DLD1 (cell line): ENCODE results near the gene TTK.

Experiments used
- in situ Hi-C: cut with HindIII; loops from 2 replicates; pipeline ENCODE4 v1.10.0; 2017; ENCODE audit warnings: low sequenced_read_pairs

TTK gene

GRCh38 chr6:80004173-80005072 lies at the start of gene TTK:
TSS of gene TTK (plus strand) at chr6:80004649. CDS start at chr6:80005844, 1,195 bp downstream.
- in situ Hi-C loops = no loop called here

GRCh38 chr6:79954849-79955248 lies 49.6 kb upstream of the TTK start:
- in situ Hi-C loops = no loop called here

GRCh38 chr6:79964607-79965081 lies 39.8 kb upstream of the TTK start:
- in situ Hi-C loops = no loop called here

- in situ Hi-C loops = no loop called here
These were observed 37.3 kb upstream of the TTK start for GRCh38 chr6:79967178-79967577.

GRCh38 chr6:79969784-79970183 lies 34.7 kb upstream of the TTK start:
- in situ Hi-C loops = no loop called here

GRCh38 chr6:79971193-79971592 lies 33.3 kb upstream of the TTK start:
- in situ Hi-C loops = no loop called here

- in situ Hi-C loops = no loop called here
These were observed 22.8 kb upstream of the TTK start for GRCh38 chr6:79981652-79982051.

GRCh38 chr6:79984261-79984660 lies 20.2 kb upstream of the TTK start:
- in situ Hi-C loops = no loop called here

- in situ Hi-C loops = no loop called here
These were observed 19.3 kb upstream of the TTK start for GRCh38 chr6:79985128-79985527.

GRCh38 chr6:79989641-79990040 lies 14.8 kb upstream of the TTK start:
- in situ Hi-C loops = no loop called here

- in situ Hi-C loops = no loop called here
These were observed 11.2 kb upstream of the TTK start for GRCh38 chr6:79993012-79993910.

- in situ Hi-C loops = no loop called here
These were observed 10.5 kb upstream of the TTK start for GRCh38 chr6:79993911-79994309.

GRCh38 chr6:79997728-79998127 lies 6.7 kb upstream of the TTK start:
- in situ Hi-C loops = no loop called here

GRCh38 chr6:80001337-80001736 lies 3.1 kb upstream of the TTK start:
- in situ Hi-C loops = no loop called here

GRCh38 chr6:80003826-80004172 lies 650 bp upstream of the TTK start:
- in situ Hi-C loops = no loop called here

GRCh38 chr6:80005406-80005805 lies 957 bp downstream of the TTK start:
- in situ Hi-C loops = no loop called here

- in situ Hi-C loops = no loop called here
These were observed 2.1 kb downstream of the TTK start for GRCh38 chr6:80006541-80006940.

- in situ Hi-C loops = no loop called here
These were observed 5.1 kb downstream of the TTK start for GRCh38 chr6:80009531-80009930.

- in situ Hi-C loops = no loop called here
These were observed 5.8 kb downstream of the TTK start for GRCh38 chr6:80010288-80010687.

GRCh38 chr6:80015839-80016435 lies 11.5 kb downstream of the TTK start:
- in situ Hi-C loops = no loop called here

- in situ Hi-C loops = no loop called here
These were observed 16.1 kb downstream of the TTK start for GRCh38 chr6:80020381-80021120.
